Naive thymus-derived CD4-positive, alpha-beta T cell (primary cell): ENCODE results near the gene CRYBB1. TPM values are rescaled to one million over a fixed set of nuclear protein-coding genes. Genes with fewer than 3 reads are reported as not detected.

Experiments
- ATAC-seq: fragments of 150-1000 bp; cut with Tn5 transposase; 2 replicates; pipeline ENCODE4 v1.10.0; 2021; ENCODE audit warnings: mild to moderate bottlenecking, moderate library complexity
- CTCF ChIA-PET: fragments of 350-600 bp; sonication (Branson Sonifier 250); formaldehyde crosslinking; loops from one replicate; lab custom pipeline; 2021; ENCODE audit warnings: antibody characterized with exemption; lab: Charles Lee
- POLR2A ChIA-PET: fragments of 350-600 bp; sonication (Branson Sonifier 250); formaldehyde crosslinking; loops from one replicate; lab custom pipeline; 2021; ENCODE audit warnings: antibody characterized with exemption, inconsistent platforms; lab: Charles Lee
- DNase-seq, 9 donors: peaks; one replicate each; pipeline versions ENCODE4 v3.0.0 to v3.0.0-alpha.2; 2020 to 2022; ENCODE audit warnings: mixed read lengths in 1 of 9
- H3K27ac ChIP-seq: one replicate; pipeline ENCODE4 v1.7.0; 2013; ENCODE audit warnings: mild to moderate bottlenecking, low read depth, low read length, moderate library complexity
- H3K27me3 ChIP-seq, 2 donors: one replicate each; pipeline ENCODE4 v1.7.0; 2013; ENCODE audit warnings: low read length in 2 of 2, mild to moderate bottlenecking in 2 of 2, moderate library complexity in 2 of 2; ENCODE audit not compliant: control insufficient read depth in 2 of 2, insufficient read depth in 2 of 2
- H3K36me3 ChIP-seq, 3 experiments: 1 replicate in 2 of 3; 2 replicates in 1 of 3; pipeline ENCODE4 v1.7.0; 2013; ENCODE audit warnings: low read length in 3 of 3, mild to moderate bottlenecking in 3 of 3, moderate library complexity in 1 of 3; ENCODE audit not compliant: insufficient read depth in 3 of 3, control insufficient read depth in 2 of 3
- H3K4me1 ChIP-seq, 2 donors: one replicate each; pipeline ENCODE4 v1.7.0; 2013; ENCODE audit warnings: low read length in 2 of 2, mild to moderate bottlenecking in 2 of 2, moderate library complexity in 1 of 2; ENCODE audit not compliant: control insufficient read depth in 2 of 2, insufficient read depth in 2 of 2
- H3K4me3 ChIP-seq: 2 replicates; pipeline ENCODE4 v1.7.0; 2013; ENCODE audit warnings: mild to moderate bottlenecking, low read length
- H3K9me3 ChIP-seq, 3 experiments: 1 replicate in 2 of 3; 2 replicates in 1 of 3; pipeline ENCODE4 v1.7.0; 2013; ENCODE audit warnings: low read length in 3 of 3; ENCODE audit not compliant: control insufficient read depth in 2 of 3
- H3K27ac Mint-ChIP-seq, 9 donors: one replicate each; pipeline ENCODE4 v1.8.0; 2020 to 2022; ENCODE audit warnings: mixed read lengths in 9 of 9, mild to moderate bottlenecking in 8 of 9, moderate library complexity in 5 of 9, inconsistent platforms in 2 of 9
- H3K27me3 Mint-ChIP-seq, 5 donors: one replicate each; pipeline ENCODE4 v1.8.0; 2021 to 2022; ENCODE audit warnings: mixed read lengths in 5 of 5, mild to moderate bottlenecking in 1 of 5
- H3K36me3 Mint-ChIP-seq, 5 donors: one replicate each; pipeline ENCODE4 v1.8.0; 2020 to 2022; ENCODE audit warnings: mixed read lengths in 5 of 5, mild to moderate bottlenecking in 3 of 5, inconsistent platforms in 1 of 5
- H3K4me1 Mint-ChIP-seq, 7 donors: one replicate each; pipeline ENCODE4 v1.8.0; 2020 to 2022; ENCODE audit warnings: mixed read lengths in 7 of 7, mild to moderate bottlenecking in 3 of 7, inconsistent platforms in 1 of 7
- H3K4me3 Mint-ChIP-seq, 10 donors: one replicate each; pipeline ENCODE4 v1.8.0; 2020 to 2022; ENCODE audit warnings: mild to moderate bottlenecking in 10 of 10, mixed read lengths in 10 of 10, moderate library complexity in 6 of 10, inconsistent platforms in 2 of 10
- H3K9me3 Mint-ChIP-seq, 11 donors: one replicate each; pipeline ENCODE4 v1.8.0; 2020 to 2022; ENCODE audit warnings: mixed read lengths in 11 of 11, mild to moderate bottlenecking in 4 of 11, inconsistent platforms in 1 of 11, moderate library complexity in 1 of 11
- intact Hi-C, 2 donors: fragments of 100-400 bp; cut with micrococcal nuclease; formaldehyde crosslinking; loops; one replicate each; pipeline ENCODE4 v1.15.1; 2023
- polyA plus RNA-seq, 2 donors: library from polyadenylated mRNA; unstranded; fragments of 300-500 nt; fragmentation: Illumina TruSeq; gene quantifications; one replicate each; pipeline ENCODE4 v1.2.3, GENCODE V29; 2021
- total RNA-seq, 6 experiments: library from RNA in 5 of 6; stranded (reverse) in 5 of 6; gene quantifications; 1 replicate in 5 of 6; 2 replicates in 1 of 6; pipeline ENCODE4 v1.2.3 and lab custom pipeline; 2021 to 2026

Gene CRYBB1
- total and polyA plus RNA-seq, 7 experiments from 2014 or later: not detected

DNA sequence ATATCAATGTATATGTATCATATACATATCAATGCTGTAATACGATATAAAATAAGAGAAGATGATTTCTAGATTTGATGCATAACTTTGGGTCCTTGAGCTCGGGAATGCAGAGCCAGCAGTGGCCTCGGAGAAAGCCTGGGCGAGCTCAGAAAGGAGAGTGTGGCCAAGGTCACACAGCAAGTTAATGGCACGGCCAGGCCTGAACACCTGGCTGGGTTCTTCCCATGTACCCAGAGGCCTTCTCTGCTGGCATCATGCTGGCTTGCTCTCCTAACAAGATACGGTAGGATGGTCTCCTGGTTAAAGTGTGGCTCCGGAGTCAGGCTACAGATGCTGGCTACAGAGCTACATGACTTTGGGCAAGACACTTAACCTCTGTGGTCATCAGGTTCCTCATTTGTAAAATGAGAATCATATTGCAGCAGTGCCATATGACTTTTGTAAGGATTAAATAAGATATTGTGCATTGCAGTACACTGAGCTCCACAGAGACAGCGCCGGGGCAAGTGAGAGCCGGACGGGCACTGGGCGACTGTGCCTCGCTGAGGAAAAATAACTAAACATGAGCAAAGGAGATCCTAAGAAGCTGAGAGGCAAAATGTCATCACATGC lies 57.8 kb downstream of the CRYBB1 start:
- Histone ChIP-seq H3K27me3 (no peaks in the 10 kb centered on the region), H3K4me1 (peaks cover 0 to 2% of the 10 kb centered on the region in 2 donors), H3K27ac (no peak overlapping the region), H3K4me3 (no peak overlapping the region), H3K9me3 (no peaks in the 10 kb centered on the region), H3K36me3 (peaks cover 0 to 10% (median 5%) of the 10 kb centered on the region in 3 experiments)
- ChIA-PET CTCF (interaction anchor here (0.8 kb wide), 1 partner anchor 78 kb away, joined by 3 read pairs; no protein-coding TSS in a partner anchor), POLR2A (no interaction called here)
- DNase-seq: no peak
- peak; percentile 27 for ATAC-seq
- intact Hi-C loops: no loop called here
- Mint-ChIP-seq H3K4me1 (peaks cover 3 to 41% (median 9%) of the 10 kb centered on the region in 7 donors), H3K4me3 (no peak overlapping the region), H3K9me3 (peaks cover 0 to 2% (median 0%) of the 10 kb centered on the region in 11 donors), H3K27ac (peak overlapping the region in 2 of 9 donors; percentile 24 to 73), H3K36me3 (peaks cover 0 to 16% (median 0%) of the 10 kb centered on the region in 5 donors), H3K27me3 (no peaks in the 10 kb centered on the region)

DNA sequence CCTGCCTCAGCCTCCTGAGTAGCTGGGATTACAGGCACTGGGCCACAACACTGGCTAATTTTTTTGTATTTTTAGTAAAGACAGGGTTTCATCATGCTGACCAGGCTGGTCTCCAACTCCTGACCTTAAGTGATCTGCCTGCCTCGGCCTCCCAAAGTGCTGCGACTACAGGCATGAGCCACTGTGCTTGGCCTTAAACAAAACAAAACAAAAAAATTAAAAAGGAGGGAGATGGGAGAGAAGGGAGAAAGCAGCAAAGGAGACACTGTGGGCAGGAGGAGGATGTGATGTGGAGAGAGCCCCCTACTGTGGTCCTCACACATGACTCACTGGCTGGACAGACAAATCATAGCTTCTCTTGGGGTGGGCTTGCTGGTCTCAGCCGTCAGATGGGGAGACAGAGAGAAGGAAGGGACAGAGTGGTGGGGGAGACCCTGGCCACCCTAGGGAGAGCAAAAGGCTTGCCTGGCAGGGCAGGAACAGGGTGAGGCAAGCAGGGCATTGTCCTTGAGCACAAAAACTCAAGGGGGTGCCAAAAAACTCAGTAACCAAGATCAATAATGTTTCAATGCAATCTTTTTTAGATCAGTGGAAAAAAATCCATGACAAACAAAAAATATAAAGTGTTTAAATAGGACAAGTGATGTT lies 59.5 kb downstream of the CRYBB1 start:
- ATAC-seq: no peak
- Mint-ChIP-seq H3K4me3 (no peak overlapping the region), H3K9me3 (peaks cover 0 to 2% (median 0%) of the 10 kb centered on the region in 11 donors), H3K27me3 (no peaks in the 10 kb centered on the region), H3K27ac (peak overlapping the region in 2 of 9 donors; percentile 25 to 62), H3K4me1 (peaks cover 7 to 35% (median 11%) of the 10 kb centered on the region in 7 donors), H3K36me3 (peaks cover 0 to 12% (median 0%) of the 10 kb centered on the region in 5 donors)
- intact Hi-C loops: no loop called here
- H3K4me1 ChIP-seq: no peaks in the 10 kb centered on the region
- H3K36me3 ChIP-seq: no peaks in the 10 kb centered on the region
- no peak overlapping the region for H3K27ac ChIP-seq
- no peak overlapping the region for H3K4me3 ChIP-seq
- CTCF ChIA-PET: interaction anchor here (0.6 kb wide), 1 partner anchor 43 kb away, joined by 3 read pairs; no protein-coding TSS in a partner anchor
- no peaks in the 10 kb centered on the region for H3K27me3 ChIP-seq
- no peaks in the 10 kb centered on the region for H3K9me3 ChIP-seq
- no peak for DNase-seq
- POLR2A ChIA-PET: no interaction called here

DNA sequence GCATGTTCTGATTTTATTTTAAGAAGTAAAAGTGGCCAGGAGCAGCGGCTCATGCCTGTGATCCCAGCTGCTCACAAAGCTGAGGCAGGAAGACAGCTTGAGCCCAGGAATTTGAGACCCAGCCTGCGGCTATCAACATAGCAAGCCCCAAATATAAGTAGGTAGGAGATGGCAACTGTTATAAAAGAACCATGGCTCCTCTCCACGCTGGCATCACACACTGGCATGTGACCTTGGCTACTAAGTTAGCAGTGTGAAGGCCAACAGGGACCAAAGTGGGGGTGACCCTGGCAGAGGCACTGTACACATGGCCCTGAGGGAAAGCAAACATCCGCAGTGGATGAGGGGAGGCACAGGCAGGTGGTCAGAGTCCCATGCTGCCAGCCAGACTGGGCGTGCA lies 60.9 kb downstream of the CRYBB1 start:
- POLR2A ChIA-PET: no interaction called here
- CTCF ChIA-PET: no interaction called here
- Histone ChIP-seq H3K27ac (no peak overlapping the region), H3K36me3 (no peaks in the 10 kb centered on the region), H3K4me3 (no peak overlapping the region), H3K4me1 (no peaks in the 10 kb centered on the region), H3K9me3 (no peaks in the 10 kb centered on the region), H3K27me3 (no peaks in the 10 kb centered on the region)
- H3K4me3 Mint-ChIP-seq: no peak overlapping the region
- intact Hi-C loops: no loop called here
- no peak for ATAC-seq
- DNase-seq: no peak
- H3K27me3 Mint-ChIP-seq: no peaks in the 10 kb centered on the region
- H3K9me3 Mint-ChIP-seq: peaks cover 0 to 2% (median 0%) of the 10 kb centered on the region in 11 donors
- H3K36me3 Mint-ChIP-seq: peaks cover 0 to 12% (median 0%) of the 10 kb centered on the region in 5 donors
- H3K27ac Mint-ChIP-seq: peak overlapping the region in 1 of 9 donors; percentile 30
- peaks cover 7 to 35% (median 11%) of the 10 kb centered on the region in 7 donors for H3K4me1 Mint-ChIP-seq

DNA sequence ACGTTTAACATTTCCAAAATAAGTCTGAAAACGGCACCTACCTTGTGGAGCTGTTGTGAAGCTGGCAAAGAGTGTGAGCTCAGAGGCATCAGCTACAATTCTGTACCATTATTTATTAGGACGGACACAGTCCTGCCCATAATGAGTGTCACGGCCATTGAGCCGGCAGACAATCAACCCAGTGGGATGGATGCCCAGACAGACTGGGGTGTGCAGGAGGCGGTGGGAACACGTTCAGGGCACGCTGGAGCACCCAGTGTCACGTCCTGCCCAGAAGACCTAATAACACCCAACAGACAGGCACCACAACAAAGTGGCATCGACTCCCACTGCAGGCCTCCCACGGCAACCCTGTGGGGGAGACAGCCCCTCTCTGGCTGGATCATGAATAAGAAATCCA lies 62.3 kb downstream of the CRYBB1 start:
- Mint-ChIP-seq H3K4me1 (peaks cover 5 to 36% (median 10%) of the 10 kb centered on the region in 7 donors), H3K4me3 (no peak overlapping the region), H3K36me3 (peaks cover 0 to 11% (median 0%) of the 10 kb centered on the region in 5 donors), H3K27ac (no peak overlapping the region), H3K9me3 (peaks cover 0 to 2% (median 0%) of the 10 kb centered on the region in 11 donors), H3K27me3 (no peaks in the 10 kb centered on the region)
- DNase-seq: no peak
- Histone ChIP-seq H3K27me3 (no peaks in the 10 kb centered on the region), H3K4me3 (no peak overlapping the region), H3K27ac (no peak overlapping the region), H3K4me1 (no peaks in the 10 kb centered on the region), H3K36me3 (no peaks in the 10 kb centered on the region), H3K9me3 (no peaks in the 10 kb centered on the region)
- POLR2A ChIA-PET: no interaction called here
- intact Hi-C loops: no loop called here
- CTCF ChIA-PET: no interaction called here
- ATAC-seq: no peak

DNA sequence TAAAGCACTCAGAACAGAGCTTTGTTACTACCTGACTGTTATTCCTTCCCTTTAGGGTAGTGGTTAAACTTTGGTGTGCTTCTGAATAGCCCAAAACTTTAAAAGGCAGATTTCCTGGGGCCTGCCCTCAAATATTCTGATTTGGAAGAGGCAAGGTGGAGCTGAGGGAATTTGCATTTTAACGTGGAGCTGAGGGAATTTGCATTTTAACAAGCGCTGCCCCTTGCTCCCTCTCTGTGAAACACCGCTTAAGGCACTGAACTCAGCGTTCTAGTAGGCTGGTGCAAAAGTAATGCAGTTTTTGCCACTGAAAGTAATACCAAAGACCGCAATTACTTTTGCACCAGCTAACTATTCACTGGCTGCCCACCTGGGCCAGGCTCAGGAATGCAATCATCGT lies 62.9 kb downstream of the CRYBB1 start:
- Mint-ChIP-seq H3K27me3 (no peaks in the 10 kb centered on the region), H3K4me3 (no peak overlapping the region), H3K4me1 (peaks cover 0 to 37% (median 10%) of the 10 kb centered on the region in 7 donors), H3K9me3 (peaks cover 0 to 2% (median 0%) of the 10 kb centered on the region in 11 donors), H3K27ac (no peak overlapping the region), H3K36me3 (peaks cover 0 to 9% (median 0%) of the 10 kb centered on the region in 5 donors)
- intact Hi-C loops: no loop called here
- Histone ChIP-seq H3K27ac (no peak overlapping the region), H3K9me3 (no peaks in the 10 kb centered on the region), H3K4me1 (no peaks in the 10 kb centered on the region), H3K36me3 (no peaks in the 10 kb centered on the region), H3K4me3 (no peak overlapping the region), H3K27me3 (no peaks in the 10 kb centered on the region)
- no peak for ATAC-seq
- CTCF ChIA-PET: interaction anchor here (0.6 kb wide), 1 partner anchor 88 kb away, joined by 3 read pairs; no protein-coding TSS in a partner anchor
- POLR2A ChIA-PET: interaction anchor here (0.5 kb wide), 1 partner anchor 102 kb away, joined by 3 read pairs; no protein-coding TSS in a partner anchor
- DNase-seq: no peak

DNA sequence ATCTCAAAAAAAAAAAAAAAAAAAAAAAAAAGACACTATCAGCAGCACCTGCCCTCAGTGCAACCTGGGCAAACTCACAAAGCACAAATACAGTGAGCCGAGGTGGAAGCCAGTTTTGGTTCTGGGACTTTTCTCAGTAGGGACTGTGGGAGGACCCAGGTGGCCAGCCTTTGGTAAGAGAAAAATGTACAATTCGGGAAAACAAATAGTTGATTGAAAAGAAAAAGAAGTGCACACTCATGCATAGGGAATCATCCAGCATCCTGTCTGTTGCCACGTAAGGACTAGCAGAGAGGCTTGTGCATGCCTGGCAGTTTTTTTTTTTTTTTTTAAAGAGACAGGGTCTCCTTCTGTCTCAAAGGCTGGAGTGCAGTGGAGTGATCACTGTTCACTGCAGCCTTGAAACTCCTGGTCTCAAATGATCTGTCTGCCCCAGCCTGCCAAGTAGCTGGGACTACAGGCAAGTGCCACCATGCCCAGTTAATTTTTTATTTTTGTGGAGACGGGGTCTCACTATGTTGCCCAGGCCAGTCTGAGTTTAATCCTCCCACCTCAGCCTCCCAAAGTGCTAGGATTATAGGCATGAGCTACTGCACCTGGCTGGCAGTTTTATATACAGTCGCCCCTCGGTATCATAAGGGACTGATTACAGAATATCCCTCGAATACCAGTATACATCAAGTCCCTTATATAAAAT lies 64.6 kb downstream of the CRYBB1 start:
- peak overlapping the region in 2 of 9 donors; percentile 51 to 67 for H3K27ac Mint-ChIP-seq

More for the DNA sequence above, 64.6 kb downstream of the CRYBB1 start:
- DNase-seq (no peak), ATAC-seq (no peak)
- intact Hi-C loops: no loop called here
- Histone ChIP-seq H3K36me3 (no peaks in the 10 kb centered on the region), H3K4me1 (no peaks in the 10 kb centered on the region), H3K9me3 (no peaks in the 10 kb centered on the region), H3K27ac (no peak overlapping the region), H3K4me3 (no peak overlapping the region), H3K27me3 (no peaks in the 10 kb centered on the region)
- H3K9me3 Mint-ChIP-seq: peaks cover 0 to 2% (median 0%) of the 10 kb centered on the region in 11 donors
- CTCF ChIA-PET: no interaction called here
- peaks cover 0 to 10% (median 0%) of the 10 kb centered on the region in 5 donors for H3K36me3 Mint-ChIP-seq
- H3K27me3 Mint-ChIP-seq: no peaks in the 10 kb centered on the region
- peaks cover 0 to 29% (median 11%) of the 10 kb centered on the region in 7 donors for H3K4me1 Mint-ChIP-seq
- POLR2A ChIA-PET: no interaction called here
- no peak overlapping the region for H3K4me3 Mint-ChIP-seq
